ENCODE measurements around the gene HOXA11.

The HOXA11 gene

GRCh38 chr7:27167916-27168264 is 17.1 kb downstream of the HOXA11 start:
- no peak for DNase-seq

DNA sequence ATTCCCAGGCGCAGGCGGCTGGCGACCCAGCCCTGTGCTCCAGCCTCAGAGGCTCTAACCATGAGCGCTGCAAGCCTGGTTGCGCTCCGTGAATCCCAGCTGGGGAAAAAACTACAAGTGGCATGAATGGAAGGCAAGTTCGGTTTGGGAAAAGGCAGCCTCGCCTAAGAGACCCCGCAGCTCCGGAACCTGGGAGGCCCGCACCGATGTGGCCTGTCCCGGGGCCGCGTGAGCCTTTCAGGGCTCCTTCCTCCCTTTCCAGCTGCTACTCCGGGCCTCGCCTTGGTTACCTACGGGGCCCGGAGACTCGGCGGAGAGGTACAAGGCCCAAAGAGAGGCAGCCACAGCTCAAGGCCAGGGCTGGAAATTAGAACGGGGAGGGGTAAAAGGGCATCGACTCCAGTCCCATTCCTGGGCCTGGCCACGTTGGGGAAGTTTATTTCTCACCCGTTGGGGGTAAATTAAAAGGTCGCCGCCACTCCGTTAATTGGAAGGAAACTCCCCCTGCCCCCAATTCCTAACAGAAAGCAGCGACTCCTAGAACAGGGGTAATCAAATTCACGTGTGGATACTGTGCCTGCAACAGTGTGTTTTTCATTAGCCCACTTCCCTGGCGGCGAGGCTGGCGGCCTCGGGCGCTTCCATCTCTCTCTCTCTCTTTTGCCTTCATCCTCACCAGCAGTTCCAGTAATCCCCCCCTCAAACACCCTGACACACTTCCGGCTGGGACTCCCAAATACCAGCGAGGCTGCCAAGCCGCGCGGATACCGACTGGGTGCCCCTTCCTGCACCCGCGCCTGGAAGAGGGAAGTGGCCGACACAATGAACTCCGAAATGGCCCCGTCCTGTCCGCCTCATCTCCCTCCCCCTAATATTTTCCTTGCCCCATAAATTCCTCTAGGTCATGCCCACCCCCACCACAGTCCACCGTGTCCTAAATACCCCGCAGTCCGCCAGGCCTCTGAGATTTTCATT is 18.2 kb downstream of the HOXA11 start:
- no peak for DNase-seq

- DNase-seq = no peak
Measured at GRCh38 chr7:27165996-27166530, 19.0 kb downstream of the HOXA11 start.

GRCh38 chr7:27165089-27165995 is 19.7 kb downstream of the HOXA11 start, which contains the start of gene HOXA9:
HOXA9 (minus strand) TSS chr7:27165537; CDS start chr7:27165457, 80 bp downstream.
- no peak for DNase-seq

- DNase-seq = no peak
Measured at GRCh38 chr7:27164367-27165088, 20.5 kb downstream of the HOXA11 start.

- no peak for DNase-seq
Measured at GRCh38 chr7:27164045-27164366, 21.0 kb downstream of the HOXA11 start.

DNA sequence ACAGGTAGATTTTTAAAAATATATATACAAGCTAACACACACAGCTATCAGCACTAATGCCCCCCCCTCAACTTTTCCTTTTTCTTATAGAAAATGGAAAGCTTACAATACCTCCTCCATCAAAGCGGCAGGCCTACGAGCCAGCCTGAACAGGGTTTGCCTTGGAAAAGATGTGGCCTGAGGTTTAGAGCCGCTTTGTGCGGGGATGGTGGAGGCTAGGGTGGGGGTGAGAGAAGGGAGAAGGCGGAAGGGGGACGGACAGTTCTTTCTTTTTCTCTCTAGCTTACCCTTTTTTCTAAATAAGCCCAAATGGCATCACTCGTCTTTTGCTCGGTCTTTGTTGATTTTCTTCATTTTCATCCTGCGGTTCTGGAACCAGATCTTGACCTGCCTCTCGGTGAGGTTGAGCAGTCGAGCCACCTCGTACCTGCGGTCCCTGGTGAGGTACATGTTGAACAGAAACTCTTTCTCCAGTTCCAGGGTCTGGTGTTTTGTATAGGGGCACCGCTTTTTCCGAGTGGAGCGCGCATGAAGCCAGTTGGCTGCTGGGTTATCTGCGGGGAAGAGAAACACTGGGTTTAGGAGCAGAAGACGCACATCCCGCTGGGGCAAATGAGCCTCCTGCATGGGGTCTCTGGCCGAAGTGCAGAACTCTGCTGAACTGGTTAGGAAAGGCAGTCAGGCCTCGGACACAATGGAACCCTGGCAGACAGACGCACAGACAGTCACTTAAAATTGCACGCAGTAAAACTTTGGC is 21.6 kb downstream of the HOXA11 start:
- no peak for DNase-seq

DNA sequence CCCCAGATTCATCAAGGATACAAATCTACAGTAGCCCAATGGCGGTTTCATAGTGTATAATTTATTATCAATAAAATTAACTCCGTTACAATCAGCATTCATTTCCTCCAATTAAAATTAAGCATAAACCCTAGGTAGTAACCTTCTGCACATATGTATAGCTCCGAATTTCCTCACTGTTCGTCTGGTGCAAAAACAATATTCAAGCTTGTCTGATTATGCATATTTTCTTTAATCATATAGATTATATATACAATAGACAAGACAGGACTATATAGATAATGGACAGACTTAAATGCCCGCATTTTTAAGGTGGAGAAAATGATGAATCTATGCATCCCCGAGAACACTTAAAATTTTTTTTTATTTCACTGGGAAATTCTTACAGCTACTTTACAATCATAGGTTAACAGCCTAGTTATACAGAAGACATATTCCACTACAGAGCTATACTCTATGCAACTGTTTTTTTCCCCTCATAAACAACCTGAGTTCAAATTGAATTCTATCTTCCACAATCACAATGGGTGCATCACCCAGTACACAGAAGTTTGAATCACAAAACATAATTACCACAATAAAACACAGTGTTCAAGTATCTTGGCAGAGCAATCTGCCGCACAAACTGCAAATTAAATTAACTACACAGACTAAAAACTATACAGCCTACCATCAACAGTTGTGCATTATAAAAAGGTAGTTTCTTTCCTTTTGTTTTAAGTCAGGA is 22.3 kb downstream of the HOXA11 start:
- no peak for DNase-seq

DNA sequence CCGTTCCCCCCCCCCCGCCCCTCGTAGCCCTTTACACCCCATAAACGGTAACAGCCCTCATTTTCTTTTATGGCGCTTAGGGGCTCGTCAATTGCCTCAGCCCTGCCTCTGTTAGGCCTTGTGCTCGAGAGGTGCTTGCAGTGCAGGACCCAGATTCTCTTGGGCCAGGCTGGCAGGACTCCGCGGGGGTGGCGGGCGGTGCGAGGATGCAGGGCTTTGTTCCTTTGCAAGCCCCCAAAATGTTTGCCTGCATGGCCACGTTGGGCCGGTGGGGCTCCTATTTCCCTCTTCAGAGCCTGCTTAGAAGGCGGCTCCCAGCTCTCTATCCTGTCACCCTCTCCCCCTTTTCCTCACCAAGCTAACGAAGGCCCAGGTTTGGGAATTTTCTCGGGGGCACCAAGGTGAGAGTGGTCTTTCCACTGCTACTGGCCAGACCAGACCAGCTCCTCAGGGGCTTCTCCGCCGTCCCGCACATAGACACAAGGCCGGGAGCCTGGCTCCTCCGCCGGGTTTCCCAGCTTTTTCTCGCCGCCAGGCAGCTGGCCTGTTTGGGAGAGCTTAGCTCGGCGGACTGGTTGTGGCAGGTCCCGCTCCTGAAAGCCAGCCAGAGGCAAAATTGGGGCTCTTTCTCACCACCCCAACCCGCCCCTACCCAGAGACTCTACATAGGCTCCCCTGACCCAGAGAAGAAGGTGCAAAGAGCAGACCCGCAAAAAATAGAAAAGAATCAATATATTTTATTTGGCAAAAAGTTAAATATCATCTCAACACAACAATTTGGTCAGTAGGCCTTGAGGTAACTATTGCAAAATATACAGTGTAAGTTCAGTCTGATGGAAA is 23.1 kb downstream of the HOXA11 start:
- DNase-seq = no peak

DNA sequence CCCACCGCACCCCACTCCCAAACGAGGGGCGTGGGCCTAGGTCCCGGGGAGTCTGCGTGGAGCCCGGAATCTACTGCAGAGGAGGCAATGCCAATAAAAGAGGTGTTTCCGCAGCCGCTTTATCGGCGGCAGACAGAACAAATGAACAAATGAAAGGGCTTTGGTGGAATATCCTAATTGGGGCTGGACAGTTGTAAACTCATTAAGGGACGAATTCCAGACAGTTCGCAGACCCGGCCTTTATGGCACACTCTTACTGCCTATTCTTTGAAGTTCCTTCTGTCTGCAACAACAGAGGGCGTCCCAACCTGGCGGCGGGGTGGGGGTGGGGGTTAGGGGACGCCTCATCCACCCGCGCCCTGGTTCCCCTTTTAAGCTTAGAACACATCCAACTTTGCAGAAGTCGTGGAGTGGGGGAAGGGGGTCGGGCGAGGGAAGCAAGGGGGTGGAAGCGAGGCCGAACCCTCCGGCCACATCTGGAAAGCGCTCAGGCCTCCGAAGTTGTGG is 23.8 kb downstream of the HOXA11 start:
- DNase-seq = no peak

GRCh38 chr7:27160546-27161213 is 24.4 kb downstream of the HOXA11 start:
- DNase-seq = peak; percentile 76 to 92 (median 80)

- DNase-seq = no peak
Measured at GRCh38 chr7:27160145-27160545, 24.9 kb downstream of the HOXA11 start.

- DNase-seq = no peak
Measured at GRCh38 chr7:27159266-27160144, 25.5 kb downstream of the HOXA11 start.

DNA sequence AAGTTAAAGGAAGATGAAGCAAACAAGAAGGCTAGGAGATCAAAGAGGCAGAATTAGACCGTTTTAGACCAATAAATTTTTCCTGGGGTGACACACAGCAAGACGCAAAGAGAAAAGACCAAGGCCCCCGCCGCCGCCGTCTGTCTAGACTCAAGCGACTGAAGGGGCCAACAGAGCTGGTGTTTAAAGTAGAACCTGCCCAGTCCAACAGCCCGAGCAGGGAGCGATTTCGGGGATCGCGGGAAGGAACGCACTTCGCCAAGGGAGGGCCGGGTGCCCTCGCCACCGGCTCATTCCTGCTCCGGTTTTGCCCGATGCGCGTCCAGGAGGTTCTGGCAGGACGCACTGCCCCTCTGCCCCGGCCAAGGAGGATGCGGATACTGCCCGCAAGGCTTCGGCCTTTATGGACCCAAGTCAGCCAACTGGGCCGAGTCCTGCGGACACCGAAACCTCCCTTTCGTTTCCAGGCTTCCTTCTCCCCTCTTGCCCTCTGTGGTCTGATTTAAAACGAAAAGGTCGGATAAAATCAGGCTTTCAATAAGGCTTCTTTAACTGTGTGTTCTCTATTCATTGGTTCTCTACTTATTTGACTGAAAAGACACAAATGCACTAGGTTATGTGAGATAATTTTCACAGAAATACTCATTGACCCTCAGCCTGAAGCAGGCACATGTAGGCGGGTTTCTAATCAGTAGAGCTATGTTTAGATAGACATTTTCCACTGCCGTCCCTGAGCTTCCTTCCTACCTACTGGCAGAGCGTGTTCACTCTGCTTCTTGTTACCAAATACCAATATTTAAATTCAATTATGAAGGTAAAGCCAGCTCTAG is 26.4 kb downstream of the HOXA11 start:
- no peak for DNase-seq

- DNase-seq = no peak
Measured at GRCh38 chr7:27157702-27158431, 27.2 kb downstream of the HOXA11 start.

DNA sequence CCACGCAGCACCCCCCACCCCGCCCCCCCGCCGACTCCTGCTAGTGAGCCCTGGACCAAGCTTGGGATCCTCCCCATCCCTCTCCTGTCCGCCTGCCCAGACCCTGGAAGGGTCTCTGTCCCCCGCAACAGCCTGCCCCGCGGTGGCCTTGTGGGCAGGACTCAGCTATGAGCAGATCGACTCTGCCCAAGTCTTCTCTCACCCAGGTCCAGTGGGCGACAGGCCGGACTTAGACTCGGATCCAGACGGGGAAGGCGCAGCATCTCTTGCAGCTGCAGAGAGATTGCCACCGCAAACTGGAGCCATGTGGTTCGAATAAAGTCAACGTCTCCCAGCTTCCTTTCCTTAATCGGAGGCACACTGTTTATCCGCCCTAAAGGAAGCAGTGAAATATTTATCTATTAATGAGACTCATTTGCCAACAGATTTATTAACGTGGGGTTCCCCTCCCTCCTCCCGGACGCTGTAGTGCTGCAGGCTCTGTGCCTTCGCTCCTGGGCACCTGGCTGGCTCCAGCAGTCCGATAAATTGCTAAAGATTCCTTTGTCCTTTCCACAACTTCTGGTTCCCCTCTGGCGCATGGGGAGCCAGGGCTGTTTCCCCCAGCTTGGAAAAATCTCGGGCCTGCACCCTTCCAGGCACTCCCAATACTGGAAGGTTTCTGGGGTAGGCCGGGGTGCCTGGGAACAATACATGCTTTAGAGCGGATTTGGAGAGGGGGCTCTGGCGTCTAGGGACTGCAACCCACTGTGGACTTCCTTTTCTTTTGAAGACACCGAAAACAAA is 27.9 kb downstream of the HOXA11 start:
- no peak for DNase-seq
